Stomach (tissue), 4 donors: ENCODE measurements around the gene SLC38A6.

Source experiments
- EP300 ChIP-seq: sonication (generic); formaldehyde crosslinking; IDR thresholded peaks from one replicate; pipeline ENCODE4 v1.6.1; 2017; ENCODE audit warnings: antibody characterized with exemption
- POLR2A ChIP-seq, 4 donors: fragments of 450-650 bp; IDR thresholded peaks; one replicate each; pipeline ENCODE4 v1.6.1; 2016; ENCODE audit warnings: antibody characterized with exemption in 4 of 4, control low read depth in 2 of 4, mild to moderate bottlenecking in 1 of 4, moderate library complexity in 1 of 4
- POLR2AphosphoS5 ChIP-seq, 3 donors: sonication (generic); formaldehyde crosslinking; IDR thresholded peaks; one replicate each; pipeline ENCODE4 v1.6.1; 2016; ENCODE audit warnings: antibody characterized with exemption in 3 of 3
- TF ChIP-seq, protein P1 (sequence below), 7 experiments: fragments of 450-650 bp in 4 of 7; fragments of 200-600 bp in 3 of 7; sonication (generic) in 3 of 7; IDR thresholded peaks; one replicate each; pipeline ENCODE4 v1.5.1; 2016 to 2019; ENCODE audit warnings: antibody characterized with exemption in 7 of 7, control low read depth in 2 of 7, mild to moderate bottlenecking in 1 of 7

DNA sequence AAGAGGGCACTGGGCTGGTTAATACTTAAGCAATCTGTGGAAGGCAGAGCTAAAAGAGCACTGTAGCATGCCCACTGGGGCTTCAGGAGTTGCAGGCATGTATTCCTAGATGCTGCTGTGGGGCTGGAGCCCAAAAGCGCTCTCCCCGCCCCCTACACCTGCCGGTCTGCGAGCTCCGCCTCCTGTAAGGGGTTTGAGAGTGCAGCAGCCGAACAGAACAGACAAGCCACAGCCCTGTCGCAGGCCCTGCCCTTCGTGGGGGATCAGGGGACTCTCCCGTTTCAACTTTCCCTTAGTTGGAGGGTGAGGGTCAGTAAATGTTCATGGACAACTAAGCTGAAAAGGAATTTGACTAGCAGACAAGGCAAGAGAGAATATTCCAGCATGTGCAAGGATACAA, 17.6 kb downstream of the SLC38A6 start:
- TF ChIP-seq POLR2AphosphoS5 (IDR thresholded peaks at IDR 0.05) (no peak), EP300 (no peak), POLR2A (IDR thresholded peaks at IDR 0.05) (no peak)
- TF ChIP-seq, protein P1, sequence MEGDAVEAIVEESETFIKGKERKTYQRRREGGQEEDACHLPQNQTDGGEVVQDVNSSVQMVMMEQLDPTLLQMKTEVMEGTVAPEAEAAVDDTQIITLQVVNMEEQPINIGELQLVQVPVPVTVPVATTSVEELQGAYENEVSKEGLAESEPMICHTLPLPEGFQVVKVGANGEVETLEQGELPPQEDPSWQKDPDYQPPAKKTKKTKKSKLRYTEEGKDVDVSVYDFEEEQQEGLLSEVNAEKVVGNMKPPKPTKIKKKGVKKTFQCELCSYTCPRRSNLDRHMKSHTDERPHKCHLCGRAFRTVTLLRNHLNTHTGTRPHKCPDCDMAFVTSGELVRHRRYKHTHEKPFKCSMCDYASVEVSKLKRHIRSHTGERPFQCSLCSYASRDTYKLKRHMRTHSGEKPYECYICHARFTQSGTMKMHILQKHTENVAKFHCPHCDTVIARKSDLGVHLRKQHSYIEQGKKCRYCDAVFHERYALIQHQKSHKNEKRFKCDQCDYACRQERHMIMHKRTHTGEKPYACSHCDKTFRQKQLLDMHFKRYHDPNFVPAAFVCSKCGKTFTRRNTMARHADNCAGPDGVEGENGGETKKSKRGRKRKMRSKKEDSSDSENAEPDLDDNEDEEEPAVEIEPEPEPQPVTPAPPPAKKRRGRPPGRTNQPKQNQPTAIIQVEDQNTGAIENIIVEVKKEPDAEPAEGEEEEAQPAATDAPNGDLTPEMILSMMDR (IDR thresholded peaks at IDR 0.05), result no peak
